ENCODE measurements around the gene PLCL1.

The PLCL1 gene

DNA sequence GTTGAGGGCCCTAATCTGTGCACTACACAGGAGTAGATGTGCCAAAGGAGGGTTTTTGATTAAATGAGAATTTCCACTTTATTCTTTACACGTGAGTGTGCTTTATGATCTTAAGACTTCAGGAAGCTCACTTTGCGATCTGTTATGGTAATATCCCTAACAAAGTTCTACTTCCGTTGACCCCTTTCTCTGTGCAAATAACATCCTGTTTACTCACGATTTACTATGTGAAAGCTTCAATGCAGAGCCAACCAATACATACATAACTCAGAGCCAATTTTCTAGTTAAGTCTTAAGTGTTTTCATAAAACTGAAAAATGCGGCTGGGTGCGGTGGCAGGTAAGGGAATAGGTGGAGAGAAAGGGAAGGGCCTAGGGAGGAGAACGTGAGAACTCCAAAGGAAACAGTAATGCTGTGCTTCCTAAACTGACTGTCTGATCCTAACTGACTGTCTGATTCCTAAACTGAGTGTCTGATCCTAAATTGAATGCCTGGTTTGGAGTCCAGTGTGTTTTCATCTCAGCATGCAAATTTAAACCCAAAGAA is 87.6 kb downstream of the PLCL1 start:
- TF ChIP-seq RARB (CRISPR knock-in tag; IDR thresholded peaks at IDR 0.05) (no peak), ZNF70 (CRISPR knock-in tag; IDR thresholded peaks at IDR 0.05) (no peak), ZFP30 (CRISPR knock-in tag; IDR thresholded peaks at IDR 0.05) (no peak), CSDC2 (CRISPR knock-in tag; IDR thresholded peaks at IDR 0.05) (no peak), TOX (CRISPR knock-in tag; IDR thresholded peaks at IDR 0.05; ENCODE audit: borderline replicate concordance) (no peak), ZC3H10 (CRISPR knock-in tag; IDR thresholded peaks at IDR 0.05) (no peak), SNAI2 (CRISPR knock-in tag; IDR thresholded peaks at IDR 0.05) (no peak), ESRRG (CRISPR knock-in tag; IDR thresholded peaks at IDR 0.05) (no peak), ISL1 (CRISPR knock-in tag; IDR thresholded peaks at IDR 0.05) (no peak), OSR1 (CRISPR knock-in tag; IDR thresholded peaks at IDR 0.05) (no peak), ZNF8 (CRISPR knock-in tag; IDR thresholded peaks at IDR 0.05) (no peak), TCF4 (CRISPR knock-in tag; IDR thresholded peaks at IDR 0.05; ENCODE audit: borderline replicate concordance) (no peak)
- TF ChIP-seq, protein P1, sequence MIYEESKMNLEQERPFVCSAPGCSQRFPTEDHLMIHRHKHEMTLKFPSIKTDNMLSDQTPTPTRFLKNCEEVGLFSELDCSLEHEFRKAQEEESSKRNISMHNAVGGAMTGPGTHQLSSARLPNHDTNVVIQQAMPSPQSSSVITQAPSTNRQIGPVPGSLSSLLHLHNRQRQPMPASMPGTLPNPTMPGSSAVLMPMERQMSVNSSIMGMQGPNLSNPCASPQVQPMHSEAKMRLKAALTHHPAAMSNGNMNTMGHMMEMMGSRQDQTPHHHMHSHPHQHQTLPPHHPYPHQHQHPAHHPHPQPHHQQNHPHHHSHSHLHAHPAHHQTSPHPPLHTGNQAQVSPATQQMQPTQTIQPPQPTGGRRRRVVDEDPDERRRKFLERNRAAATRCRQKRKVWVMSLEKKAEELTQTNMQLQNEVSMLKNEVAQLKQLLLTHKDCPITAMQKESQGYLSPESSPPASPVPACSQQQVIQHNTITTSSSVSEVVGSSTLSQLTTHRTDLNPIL (CRISPR knock-in tag; IDR thresholded peaks at IDR 0.05; ENCODE audit: low read depth) = no peak
- TF ChIP-seq, protein P2, sequence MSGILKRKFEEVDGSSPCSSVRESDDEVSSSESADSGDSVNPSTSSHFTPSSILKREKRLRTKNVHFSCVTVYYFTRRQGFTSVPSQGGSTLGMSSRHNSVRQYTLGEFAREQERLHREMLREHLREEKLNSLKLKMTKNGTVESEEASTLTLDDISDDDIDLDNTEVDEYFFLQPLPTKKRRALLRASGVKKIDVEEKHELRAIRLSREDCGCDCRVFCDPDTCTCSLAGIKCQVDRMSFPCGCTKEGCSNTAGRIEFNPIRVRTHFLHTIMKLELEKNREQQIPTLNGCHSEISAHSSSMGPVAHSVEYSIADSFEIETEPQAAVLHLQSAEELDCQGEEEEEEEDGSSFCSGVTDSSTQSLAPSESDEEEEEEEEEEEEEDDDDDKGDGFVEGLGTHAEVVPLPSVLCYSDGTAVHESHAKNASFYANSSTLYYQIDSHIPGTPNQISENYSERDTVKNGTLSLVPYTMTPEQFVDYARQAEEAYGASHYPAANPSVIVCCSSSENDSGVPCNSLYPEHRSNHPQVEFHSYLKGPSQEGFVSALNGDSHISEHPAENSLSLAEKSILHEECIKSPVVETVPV (CRISPR knock-in tag; IDR thresholded peaks at IDR 0.05) = no peak
- TF ChIP-seq, protein P3, sequence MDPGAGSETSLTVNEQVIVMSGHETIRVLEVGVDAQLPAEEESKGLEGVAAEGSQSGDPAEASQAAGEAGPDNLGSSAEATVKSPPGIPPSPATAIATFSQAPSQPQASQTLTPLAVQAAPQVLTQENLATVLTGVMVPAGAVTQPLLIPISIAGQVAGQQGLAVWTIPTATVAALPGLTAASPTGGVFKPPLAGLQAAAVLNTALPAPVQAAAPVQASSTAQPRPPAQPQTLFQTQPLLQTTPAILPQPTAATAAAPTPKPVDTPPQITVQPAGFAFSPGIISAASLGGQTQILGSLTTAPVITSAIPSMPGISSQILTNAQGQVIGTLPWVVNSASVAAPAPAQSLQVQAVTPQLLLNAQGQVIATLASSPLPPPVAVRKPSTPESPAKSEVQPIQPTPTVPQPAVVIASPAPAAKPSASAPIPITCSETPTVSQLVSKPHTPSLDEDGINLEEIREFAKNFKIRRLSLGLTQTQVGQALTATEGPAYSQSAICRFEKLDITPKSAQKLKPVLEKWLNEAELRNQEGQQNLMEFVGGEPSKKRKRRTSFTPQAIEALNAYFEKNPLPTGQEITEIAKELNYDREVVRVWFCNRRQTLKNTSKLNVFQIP (CRISPR knock-in tag; IDR thresholded peaks at IDR 0.05; ENCODE audit: borderline replicate concordance, low read depth) = no peak
- ATAC-seq = no peak

DNA sequence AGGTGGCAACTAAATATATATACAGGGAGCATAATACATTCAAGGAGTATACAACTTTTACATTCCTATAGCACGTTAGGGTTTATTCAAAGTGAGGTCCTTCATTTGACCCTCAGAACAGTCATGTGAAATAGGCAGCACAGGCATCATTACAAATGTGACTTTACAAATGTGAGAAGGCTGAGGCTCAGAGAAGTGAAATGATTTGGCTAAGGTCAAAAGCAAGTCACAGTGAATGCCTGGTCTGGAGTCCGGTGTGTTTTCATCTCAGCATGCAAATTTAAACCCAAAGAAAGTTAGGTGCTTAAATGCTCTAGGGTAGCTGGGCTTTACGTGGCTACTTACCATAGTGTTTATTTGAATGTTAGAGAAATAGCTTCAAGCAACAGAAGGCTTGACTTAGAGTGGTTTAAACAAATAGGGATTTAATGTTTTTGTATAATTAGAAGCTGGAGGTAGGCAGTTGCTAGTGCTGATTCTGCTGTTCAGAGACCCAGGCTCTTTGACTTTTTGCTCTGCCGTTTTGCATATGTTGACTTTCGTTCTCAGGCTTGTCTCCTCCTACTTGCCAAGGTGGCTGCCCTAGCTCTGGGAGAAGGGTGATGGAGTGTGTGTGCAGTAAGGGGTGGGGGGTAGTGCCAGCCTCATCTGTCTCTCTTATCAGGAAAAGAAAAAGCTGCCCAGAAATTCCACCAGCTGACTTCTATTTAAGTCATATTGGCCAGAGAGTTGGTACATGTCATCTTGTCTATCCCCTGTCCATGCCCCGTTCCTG is 89.2 kb downstream of the PLCL1 start:
- TF ChIP-seq ISL1 (CRISPR knock-in tag; IDR thresholded peaks at IDR 0.05) (no peak), TOX (CRISPR knock-in tag; IDR thresholded peaks at IDR 0.05; ENCODE audit: borderline replicate concordance) (no peak), ZNF8 (CRISPR knock-in tag; IDR thresholded peaks at IDR 0.05) (no peak), OSR1 (CRISPR knock-in tag; IDR thresholded peaks at IDR 0.05) (no peak), CSDC2 (CRISPR knock-in tag; IDR thresholded peaks at IDR 0.05) (no peak), PPARA (CRISPR knock-in tag; IDR thresholded peaks at IDR 0.05; ENCODE audit: borderline replicate concordance) (no peak), RARB (CRISPR knock-in tag; IDR thresholded peaks at IDR 0.05) (no peak), ARNTL (CRISPR knock-in tag; IDR thresholded peaks at IDR 0.05; ENCODE audit: borderline replicate concordance, low read depth) (no peak), SNAI2 (CRISPR knock-in tag; IDR thresholded peaks at IDR 0.05) (no peak), BACH2 (CRISPR knock-in tag; IDR thresholded peaks at IDR 0.05; ENCODE audit: borderline replicate concordance) (no peak), ZC3H10 (CRISPR knock-in tag; IDR thresholded peaks at IDR 0.05) (no peak), ZNF70 (CRISPR knock-in tag; IDR thresholded peaks at IDR 0.05) (no peak), ZFP3 (CRISPR knock-in tag; IDR thresholded peaks at IDR 0.05) (no peak), ZFP30 (CRISPR knock-in tag; IDR thresholded peaks at IDR 0.05) (no peak), GLIS3 (CRISPR knock-in tag; IDR thresholded peaks at IDR 0.05) (no peak)
- TF ChIP-seq, protein P1 (CRISPR knock-in tag; IDR thresholded peaks at IDR 0.05; ENCODE audit: low read depth) = no peak
- TF ChIP-seq, protein P2 (CRISPR knock-in tag; IDR thresholded peaks at IDR 0.05) = no peak
- TF ChIP-seq, protein P4, sequence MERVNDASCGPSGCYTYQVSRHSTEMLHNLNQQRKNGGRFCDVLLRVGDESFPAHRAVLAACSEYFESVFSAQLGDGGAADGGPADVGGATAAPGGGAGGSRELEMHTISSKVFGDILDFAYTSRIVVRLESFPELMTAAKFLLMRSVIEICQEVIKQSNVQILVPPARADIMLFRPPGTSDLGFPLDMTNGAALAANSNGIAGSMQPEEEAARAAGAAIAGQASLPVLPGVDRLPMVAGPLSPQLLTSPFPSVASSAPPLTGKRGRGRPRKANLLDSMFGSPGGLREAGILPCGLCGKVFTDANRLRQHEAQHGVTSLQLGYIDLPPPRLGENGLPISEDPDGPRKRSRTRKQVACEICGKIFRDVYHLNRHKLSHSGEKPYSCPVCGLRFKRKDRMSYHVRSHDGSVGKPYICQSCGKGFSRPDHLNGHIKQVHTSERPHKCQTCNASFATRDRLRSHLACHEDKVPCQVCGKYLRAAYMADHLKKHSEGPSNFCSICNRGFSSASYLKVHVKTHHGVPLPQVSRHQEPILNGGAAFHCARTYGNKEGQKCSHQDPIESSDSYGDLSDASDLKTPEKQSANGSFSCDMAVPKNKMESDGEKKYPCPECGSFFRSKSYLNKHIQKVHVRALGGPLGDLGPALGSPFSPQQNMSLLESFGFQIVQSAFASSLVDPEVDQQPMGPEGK (CRISPR knock-in tag; IDR thresholded peaks at IDR 0.05; ENCODE audit: borderline replicate concordance) = no peak
- no peak for ATAC-seq

Data from SK-N-SH treated with all-trans-retinoic acid at 6 μM for 48 hours (cell line).